Stimulated activated memory B cell treated with anti-CD40 and anti-IgM and Interleukin-4, amounts not matched to agents 10 μg/mL and 1 μg/mL and 100 μg/mL, for 72 hours (primary cell): ENCODE data around the gene THOC6.

ENCODE experiments used
- ATAC-seq: fragments of 150-1000 bp; cut with Tn5 transposase; 2 replicates; pipeline ENCODE4 v1.10.0; 2021
- H3K27ac Mint-ChIP-seq: one replicate; pipeline ENCODE4 v1.8.0; 2022; ENCODE audit warnings: mild to moderate bottlenecking, mixed read lengths
- H3K27me3 Mint-ChIP-seq: one replicate; pipeline ENCODE4 v1.8.0; 2022; ENCODE audit warnings: mixed read lengths
- H3K36me3 Mint-ChIP-seq: one replicate; pipeline ENCODE4 v1.8.0; 2022; ENCODE audit warnings: mixed read lengths
- H3K4me1 Mint-ChIP-seq: one replicate; pipeline ENCODE4 v1.8.0; 2022; ENCODE audit warnings: mixed read lengths
- H3K4me3 Mint-ChIP-seq: one replicate; pipeline ENCODE4 v1.8.0; 2022; ENCODE audit warnings: mild to moderate bottlenecking, moderate library complexity, mixed read lengths
- H3K9me3 Mint-ChIP-seq: one replicate; pipeline ENCODE4 v1.8.0; 2022; ENCODE audit warnings: mixed read lengths

The THOC6 gene

GRCh38 chr16:2985893-2986355 lies 37.9 kb upstream of the THOC6 start:
- Mint-ChIP-seq H3K27ac (no peak overlapping the region), H3K9me3 (no peaks in the 10 kb centered on the region), H3K4me3 (no peak overlapping the region), H3K27me3 (peaks cover 49% of the 10 kb centered on the region), H3K36me3 (no peaks in the 10 kb centered on the region), H3K4me1 (peaks cover 16% of the 10 kb centered on the region)
- ATAC-seq: no peak

DNA sequence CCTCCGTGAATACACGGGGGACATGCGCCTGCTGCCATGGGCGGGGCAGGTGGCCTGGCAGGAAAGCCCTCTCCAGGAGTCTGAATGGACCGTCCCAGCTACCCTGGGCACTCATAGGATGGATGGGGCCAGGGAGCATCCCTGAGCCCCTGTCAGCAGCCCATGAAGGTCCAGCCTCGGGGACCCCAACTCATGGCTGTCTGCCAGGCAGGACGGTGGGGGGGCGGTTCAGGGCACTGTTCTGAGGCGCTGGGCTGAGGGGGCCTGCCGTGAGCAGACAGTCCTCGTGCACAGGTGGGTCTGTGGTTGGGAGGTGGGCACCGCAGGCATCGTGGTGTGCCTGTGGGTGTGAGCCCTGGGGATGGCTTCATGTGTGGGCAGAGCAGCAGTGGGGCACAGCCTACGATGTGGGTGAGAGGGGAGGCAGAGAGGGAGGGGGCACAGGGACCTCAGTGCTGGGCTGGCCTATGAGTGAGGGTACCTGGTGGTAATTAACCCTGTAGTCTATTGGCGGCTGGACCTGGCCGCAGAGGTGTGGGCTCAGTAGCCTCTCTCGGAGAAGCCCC lies 37.1 kb upstream of the THOC6 start:
- H3K9me3 Mint-ChIP-seq: no peaks in the 10 kb centered on the region
- no peak for ATAC-seq
- no peaks in the 10 kb centered on the region for H3K36me3 Mint-ChIP-seq
- H3K4me1 Mint-ChIP-seq: peaks cover 16% of the 10 kb centered on the region
- H3K27ac Mint-ChIP-seq: no peak overlapping the region
- H3K27me3 Mint-ChIP-seq: peaks cover 55% of the 10 kb centered on the region
- H3K4me3 Mint-ChIP-seq: no peak overlapping the region

- H3K27me3 Mint-ChIP-seq: peaks cover 61% of the 10 kb centered on the region
- H3K36me3 Mint-ChIP-seq: no peaks in the 10 kb centered on the region
- no peak overlapping the region for H3K4me3 Mint-ChIP-seq
- ATAC-seq: no peak
- H3K27ac Mint-ChIP-seq: no peak overlapping the region
- H3K4me1 Mint-ChIP-seq: peaks cover 15% of the 10 kb centered on the region
- no peaks in the 10 kb centered on the region for H3K9me3 Mint-ChIP-seq
Observed at GRCh38 chr16:2987286-2987685, 36.5 kb upstream of the THOC6 start.

GRCh38 chr16:2987833-2988232 lies 36.0 kb upstream of the THOC6 start:
- Mint-ChIP-seq H3K27ac (no peak overlapping the region), H3K9me3 (no peaks in the 10 kb centered on the region), H3K27me3 (peaks cover 63% of the 10 kb centered on the region), H3K4me3 (no peak overlapping the region), H3K36me3 (no peaks in the 10 kb centered on the region), H3K4me1 (peaks cover 10% of the 10 kb centered on the region)
- ATAC-seq: peak; percentile 13

GRCh38 chr16:2988590-2989099 lies 35.2 kb upstream of the THOC6 start:
- ATAC-seq: no peak
- Mint-ChIP-seq H3K4me1 (peaks cover 4% of the 10 kb centered on the region), H3K4me3 (no peak overlapping the region), H3K36me3 (no peaks in the 10 kb centered on the region), H3K27ac (no peak overlapping the region), H3K9me3 (no peaks in the 10 kb centered on the region), H3K27me3 (peaks cover 63% of the 10 kb centered on the region)

DNA sequence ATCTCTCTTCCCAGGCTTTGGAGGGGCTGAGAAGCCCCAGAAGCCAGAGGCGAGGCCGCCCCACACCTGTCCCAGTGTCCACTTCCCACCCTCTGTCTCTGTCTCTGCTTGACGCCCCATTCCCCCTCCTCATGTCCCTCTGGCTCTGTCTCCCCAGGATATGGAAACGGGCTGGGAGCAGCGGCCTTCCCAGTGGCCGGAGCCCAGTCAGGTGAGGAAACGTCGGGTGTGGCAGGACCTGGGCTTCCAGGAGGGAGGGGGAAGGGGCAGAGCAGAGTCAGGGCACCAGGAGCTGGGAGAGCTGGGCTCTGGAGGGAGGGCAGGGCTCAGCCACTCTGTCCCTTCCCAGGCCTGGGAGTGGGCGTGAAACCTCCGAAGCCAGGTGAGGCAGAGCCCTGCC lies 32.9 kb upstream of the THOC6 start:
- H3K4me1 Mint-ChIP-seq: no peaks in the 10 kb centered on the region
- no peaks in the 10 kb centered on the region for H3K36me3 Mint-ChIP-seq
- no peak for ATAC-seq
- no peaks in the 10 kb centered on the region for H3K9me3 Mint-ChIP-seq
- peaks cover 66% of the 10 kb centered on the region for H3K27me3 Mint-ChIP-seq
- H3K27ac Mint-ChIP-seq: no peak overlapping the region
- H3K4me3 Mint-ChIP-seq: no peak overlapping the region

DNA sequence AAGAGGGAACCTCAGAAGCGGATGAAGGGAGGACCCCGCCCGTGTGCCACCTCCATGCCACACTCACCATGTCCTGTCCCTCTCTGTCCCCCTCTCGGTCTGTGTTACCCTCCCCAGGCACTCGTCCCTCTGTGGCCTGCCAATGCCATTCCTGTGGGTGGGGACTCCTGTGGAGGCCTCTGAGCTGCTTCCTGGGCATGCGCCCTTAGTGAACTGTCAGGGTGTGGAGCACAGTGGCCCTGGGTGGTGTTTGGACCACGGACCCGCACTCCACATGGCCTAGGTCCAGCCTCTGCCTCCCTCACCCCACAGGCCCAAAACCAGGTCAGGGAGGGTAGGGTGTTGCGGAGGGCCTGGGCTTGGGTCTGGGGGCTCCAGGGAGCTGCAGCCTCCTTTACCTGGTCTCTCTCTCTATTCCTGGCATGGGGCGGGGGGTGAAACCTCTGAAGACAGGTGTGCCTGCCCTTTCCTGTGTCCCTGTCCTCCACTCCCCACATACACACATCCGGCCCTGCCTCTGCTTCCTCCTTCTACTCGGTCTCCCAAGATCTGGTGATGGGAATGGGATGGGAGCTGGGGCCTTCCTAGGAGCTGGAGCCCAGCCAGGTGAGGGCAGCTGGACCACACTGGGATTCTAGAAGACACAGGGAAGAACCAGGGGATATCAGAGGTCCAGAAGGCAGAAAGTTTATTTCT lies 32.1 kb upstream of the THOC6 start:
- Mint-ChIP-seq H3K27me3 (peaks cover 68% of the 10 kb centered on the region), H3K9me3 (no peaks in the 10 kb centered on the region), H3K36me3 (no peaks in the 10 kb centered on the region), H3K4me1 (no peaks in the 10 kb centered on the region), H3K4me3 (no peak overlapping the region), H3K27ac (no peak overlapping the region)
- no peak for ATAC-seq

DNA sequence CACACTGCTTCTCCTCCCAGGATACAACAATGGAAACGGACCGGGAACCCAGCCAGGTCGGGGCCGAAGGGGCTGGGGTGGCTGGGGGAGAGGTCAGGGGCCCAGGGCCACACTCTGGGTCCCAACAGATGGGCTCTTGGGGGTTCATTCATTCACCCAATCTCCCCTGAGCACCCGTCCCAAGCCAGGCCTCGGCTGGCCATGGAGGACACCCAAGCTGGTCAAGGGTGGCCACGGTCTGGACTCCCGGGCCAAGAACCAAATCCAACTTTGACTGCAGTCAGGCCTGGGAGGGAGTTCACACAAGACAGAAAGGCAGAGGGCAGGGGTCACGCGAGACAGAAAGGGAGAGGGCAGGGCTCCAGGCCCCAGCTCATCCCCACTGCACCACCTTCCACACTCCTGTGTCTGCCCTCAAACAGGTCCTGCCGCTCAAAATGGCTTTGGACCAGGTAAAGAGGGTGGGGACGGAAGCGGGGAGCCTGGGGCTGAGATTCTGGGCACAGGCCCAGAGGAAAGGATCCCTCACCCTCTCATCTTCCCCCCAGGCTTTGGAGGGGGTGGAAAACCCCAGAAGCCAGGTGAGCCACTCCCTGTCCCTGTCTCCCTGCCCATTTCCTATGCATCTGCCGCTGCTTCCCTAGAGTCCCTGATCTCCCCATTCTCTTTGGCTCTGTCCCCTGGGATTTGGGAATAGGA lies 31.3 kb upstream of the THOC6 start:
- Mint-ChIP-seq H3K27me3 (peaks cover 63% of the 10 kb centered on the region), H3K9me3 (no peaks in the 10 kb centered on the region), H3K27ac (no peak overlapping the region), H3K4me3 (no peak overlapping the region), H3K4me1 (no peaks in the 10 kb centered on the region), H3K36me3 (no peaks in the 10 kb centered on the region)
- ATAC-seq: no peak

GRCh38 chr16:2996298-2996697 lies 27.5 kb upstream of the THOC6 start:
- H3K4me3 Mint-ChIP-seq: no peak overlapping the region

DNA sequence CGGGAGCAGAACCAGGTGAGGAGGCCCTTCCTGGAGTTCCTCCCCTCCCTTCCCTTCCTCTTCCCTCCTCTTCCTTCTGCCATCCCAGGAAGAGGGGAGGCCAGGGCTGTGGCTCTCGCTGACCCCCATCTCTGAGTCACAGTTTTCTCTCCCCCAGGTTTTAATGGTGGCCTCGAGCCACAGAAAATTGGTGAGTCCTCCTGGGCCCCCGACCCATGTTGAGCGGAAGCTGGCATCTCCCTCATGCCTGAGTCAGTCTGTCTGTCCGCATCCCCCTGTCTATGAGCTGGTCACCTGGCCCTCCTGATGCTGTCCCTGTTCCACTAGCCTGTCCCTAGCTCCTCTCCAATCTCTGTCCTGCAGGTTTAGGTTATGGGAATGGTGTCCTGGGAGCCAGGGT lies 23.9 kb upstream of the THOC6 start:
- peaks cover 53% of the 10 kb centered on the region for H3K27me3 Mint-ChIP-seq
- H3K27ac Mint-ChIP-seq: no peak overlapping the region
- H3K36me3 Mint-ChIP-seq: no peaks in the 10 kb centered on the region
- H3K9me3 Mint-ChIP-seq: no peaks in the 10 kb centered on the region
- H3K4me1 Mint-ChIP-seq: peaks cover 5% of the 10 kb centered on the region
- ATAC-seq: no peak
- no peak overlapping the region for H3K4me3 Mint-ChIP-seq

More at GRCh38 chr16:2996298-2996697, 27.5 kb upstream of the THOC6 start:
- Mint-ChIP-seq H3K4me1 (no peaks in the 10 kb centered on the region), H3K36me3 (no peaks in the 10 kb centered on the region), H3K27ac (no peak overlapping the region), H3K9me3 (no peaks in the 10 kb centered on the region), H3K27me3 (peaks cover 59% of the 10 kb centered on the region)
- no peak for ATAC-seq

GRCh38 chr16:3000540-3000939 lies 23.3 kb upstream of the THOC6 start:
- Mint-ChIP-seq H3K27ac (no peak overlapping the region), H3K36me3 (no peaks in the 10 kb centered on the region), H3K27me3 (peaks cover 57% of the 10 kb centered on the region), H3K4me3 (no peak overlapping the region), H3K4me1 (peaks cover 7% of the 10 kb centered on the region), H3K9me3 (no peaks in the 10 kb centered on the region)
- no peak for ATAC-seq

DNA sequence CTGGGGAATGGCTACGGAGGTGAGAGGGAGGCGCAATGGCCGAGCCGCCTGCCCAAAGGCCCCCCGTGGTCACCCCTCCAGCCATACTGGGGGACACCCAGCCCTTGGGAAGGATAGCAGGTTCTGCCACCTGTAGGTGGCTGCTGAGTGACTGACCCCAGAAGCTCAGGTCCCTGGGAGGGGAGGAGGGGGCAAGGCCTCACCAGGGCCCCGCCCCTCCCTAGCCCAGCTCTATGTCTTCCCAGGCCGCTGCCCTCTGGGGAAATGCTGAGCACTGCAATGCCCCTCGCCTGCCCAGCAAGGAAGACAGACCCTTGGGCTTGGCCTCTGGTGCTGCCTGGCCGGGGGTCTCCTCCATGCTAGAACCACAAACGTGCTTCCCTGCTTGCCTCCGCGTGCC lies 22.5 kb upstream of the THOC6 start:
- Mint-ChIP-seq H3K9me3 (no peaks in the 10 kb centered on the region), H3K27ac (no peak overlapping the region), H3K36me3 (no peaks in the 10 kb centered on the region), H3K27me3 (peaks cover 56% of the 10 kb centered on the region), H3K4me3 (no peak overlapping the region), H3K4me1 (peaks cover 7% of the 10 kb centered on the region)
- ATAC-seq: no peak

- H3K27me3 Mint-ChIP-seq: peaks cover 64% of the 10 kb centered on the region
- no peaks in the 10 kb centered on the region for H3K36me3 Mint-ChIP-seq
- no peak overlapping the region for H3K27ac Mint-ChIP-seq
- peaks cover 29% of the 10 kb centered on the region for H3K4me1 Mint-ChIP-seq
- no peaks in the 10 kb centered on the region for H3K9me3 Mint-ChIP-seq
- peak overlapping the region; percentile 59 for H3K4me3 Mint-ChIP-seq
- peak; percentile 100 for ATAC-seq
Observed at GRCh38 chr16:3003582-3004270, 20.1 kb upstream of the THOC6 start.

GRCh38 chr16:3004319-3004718 lies 19.5 kb upstream of the THOC6 start:
- peak; percentile 3 for ATAC-seq
- Mint-ChIP-seq H3K9me3 (no peaks in the 10 kb centered on the region), H3K27ac (no peak overlapping the region), H3K27me3 (peaks cover 61% of the 10 kb centered on the region), H3K4me3 (peak overlapping the region; percentile 72), H3K36me3 (no peaks in the 10 kb centered on the region), H3K4me1 (peaks cover 30% of the 10 kb centered on the region)

DNA sequence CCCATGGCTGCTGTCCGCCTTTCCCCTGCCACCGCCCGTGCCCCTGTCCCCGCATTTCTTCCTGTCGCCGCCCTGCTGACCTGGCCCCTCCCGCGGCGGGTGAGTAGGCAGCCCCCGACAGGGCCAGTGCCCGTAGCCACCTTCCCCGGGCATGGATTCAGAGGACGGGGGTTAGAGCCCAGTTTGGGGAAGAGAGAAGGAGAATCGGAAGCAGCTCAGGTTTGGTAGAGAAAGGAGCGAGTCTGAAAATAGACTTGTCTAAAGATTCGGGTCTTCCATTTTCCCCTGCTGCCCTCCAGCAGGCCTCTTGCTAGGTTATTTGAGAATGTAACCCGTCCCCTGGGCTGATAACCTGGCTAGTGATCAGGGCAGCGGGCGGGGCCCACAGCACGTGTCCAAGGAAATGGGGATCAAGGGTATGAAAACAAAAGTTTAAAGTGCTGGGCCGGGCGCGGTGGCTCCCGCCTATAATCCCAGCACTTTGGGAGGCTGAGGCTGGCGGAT lies 19.0 kb upstream of the THOC6 start:
- Mint-ChIP-seq H3K36me3 (no peaks in the 10 kb centered on the region), H3K4me1 (peaks cover 30% of the 10 kb centered on the region), H3K27ac (no peak overlapping the region), H3K4me3 (peak overlapping the region; percentile 72), H3K9me3 (no peaks in the 10 kb centered on the region), H3K27me3 (peaks cover 56% of the 10 kb centered on the region)
- no peak for ATAC-seq
